Skeletal muscle satellite cell (primary cell): ENCODE data around the gene ZNF654.

Experiments used
- H3K27me3 ChIP-seq: 2 replicates; pipeline ENCODE4 v1.7.0; 2013; ENCODE audit warnings: low read length; ENCODE audit not compliant: control insufficient read depth, insufficient read depth
- H3K36me3 ChIP-seq: 2 replicates; pipeline ENCODE4 v1.7.0; 2013; ENCODE audit warnings: mild to moderate bottlenecking, control low read depth, low read length; ENCODE audit not compliant: insufficient read depth
- H3K4me1 ChIP-seq: 2 replicates; pipeline ENCODE4 v1.7.0; 2013; ENCODE audit warnings: low read length; ENCODE audit not compliant: control insufficient read depth, insufficient read depth
- H3K4me2 ChIP-seq: 2 replicates; pipeline ENCODE4 v1.7.0; 2013; ENCODE audit warnings: mild to moderate bottlenecking, low read length
- H3K4me3 ChIP-seq: 2 replicates; pipeline ENCODE4 v1.7.0; 2013; ENCODE audit warnings: low read length
- H3K9ac ChIP-seq: 2 replicates; pipeline ENCODE4 v1.7.0; 2013; ENCODE audit warnings: mild to moderate bottlenecking, low read depth, low read length, moderate library complexity
- H3K9me3 ChIP-seq: replicated peaks from 2 replicates; pipeline ENCODE4 v1.7.0; 2013; ENCODE audit warnings: mild to moderate bottlenecking, control low read depth, low read length

Gene ZNF654

DNA sequence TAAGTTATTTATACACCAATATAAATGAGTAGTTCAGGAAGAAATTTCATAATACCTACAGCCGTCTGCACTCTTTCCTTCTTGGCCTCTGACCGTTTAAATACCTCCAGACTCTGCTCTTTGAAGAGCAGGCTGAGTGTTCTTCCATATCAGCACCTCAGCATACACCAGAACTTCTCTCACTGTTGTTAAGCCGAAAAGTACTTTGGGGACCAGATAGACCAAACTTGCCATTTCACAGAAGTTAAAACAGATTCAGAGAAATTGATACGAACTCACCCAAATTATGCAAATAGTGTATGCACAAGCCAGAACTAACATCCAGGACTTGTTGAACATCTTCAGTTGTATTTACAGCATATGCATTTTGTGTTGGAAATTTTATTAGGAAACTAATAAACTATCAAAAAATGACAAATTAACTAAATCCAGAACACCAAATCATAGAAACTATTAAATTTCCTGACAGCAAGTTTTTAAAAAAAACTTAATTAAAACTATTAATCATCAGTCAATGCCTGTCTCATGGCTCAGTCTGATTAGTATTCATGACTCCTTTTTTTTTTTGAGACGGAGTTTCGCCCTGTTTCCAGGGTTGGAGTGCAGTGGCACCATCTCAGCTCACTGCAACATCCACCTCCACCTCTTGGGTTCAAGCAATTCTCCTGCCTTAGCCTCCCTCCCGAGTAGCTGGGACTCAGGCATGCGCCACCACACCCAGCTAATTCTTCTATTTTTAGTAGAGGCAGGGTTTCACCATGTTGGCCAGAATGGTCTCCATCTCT, 24.4 kb upstream of the ZNF654 start:
- no peaks in the 10 kb centered on the region for H3K9me3 ChIP-seq
- H3K4me3 ChIP-seq, result no peak overlapping the region
- H3K9ac ChIP-seq, result no peak overlapping the region
- H3K27me3 ChIP-seq, result no peaks in the 10 kb centered on the region
- no peak overlapping the region for H3K4me2 ChIP-seq
- H3K36me3 ChIP-seq, result no peaks in the 10 kb centered on the region
- H3K4me1 ChIP-seq, result peaks cover 7% of the 10 kb centered on the region

DNA sequence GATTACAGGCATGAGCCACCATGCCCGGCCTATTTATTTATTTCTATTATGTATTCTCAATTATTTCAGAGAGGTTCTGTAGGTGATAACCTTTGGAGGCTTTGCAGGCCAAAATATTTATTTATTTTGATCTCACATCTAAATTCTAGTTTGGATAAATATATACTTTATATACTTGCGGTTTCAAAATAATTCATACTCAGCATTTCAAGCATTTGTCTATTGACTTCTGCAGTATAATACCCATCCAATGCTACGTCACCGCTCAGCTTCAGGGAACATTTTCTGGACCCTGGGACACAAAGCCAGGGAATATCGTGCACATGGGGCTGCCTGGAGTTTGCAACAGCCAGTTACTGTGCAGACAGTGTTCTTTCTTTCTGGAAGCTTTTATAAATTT, 22.8 kb upstream of the ZNF654 start:
- Histone ChIP-seq H3K4me1 (peaks cover 7% of the 10 kb centered on the region), H3K4me2 (no peak overlapping the region), H3K36me3 (no peaks in the 10 kb centered on the region), H3K9me3 (no peaks in the 10 kb centered on the region), H3K4me3 (no peak overlapping the region), H3K9ac (no peak overlapping the region), H3K27me3 (no peaks in the 10 kb centered on the region)

DNA sequence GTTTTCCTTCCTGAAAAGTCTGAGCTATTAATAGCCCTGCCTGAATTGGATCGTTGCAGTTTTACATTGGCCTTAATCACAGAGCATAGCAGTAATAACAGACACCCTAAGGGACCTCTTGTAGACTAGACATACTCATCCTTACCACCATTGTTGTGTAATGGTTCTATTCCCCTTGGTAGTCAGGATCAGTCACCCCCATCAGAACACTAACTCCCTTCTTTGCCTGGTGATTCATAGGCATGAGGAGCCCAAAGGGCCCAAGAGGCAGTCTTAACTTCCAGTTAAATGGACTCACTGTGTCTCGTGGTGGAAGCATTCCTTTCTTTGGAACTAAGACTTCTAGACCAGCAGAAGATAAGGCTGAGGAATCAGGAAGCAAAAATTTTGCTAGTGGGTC, 20.5 kb upstream of the ZNF654 start:
- Histone ChIP-seq H3K27me3 (no peaks in the 10 kb centered on the region), H3K4me1 (peaks cover 3% of the 10 kb centered on the region), H3K4me2 (no peak overlapping the region)

DNA sequence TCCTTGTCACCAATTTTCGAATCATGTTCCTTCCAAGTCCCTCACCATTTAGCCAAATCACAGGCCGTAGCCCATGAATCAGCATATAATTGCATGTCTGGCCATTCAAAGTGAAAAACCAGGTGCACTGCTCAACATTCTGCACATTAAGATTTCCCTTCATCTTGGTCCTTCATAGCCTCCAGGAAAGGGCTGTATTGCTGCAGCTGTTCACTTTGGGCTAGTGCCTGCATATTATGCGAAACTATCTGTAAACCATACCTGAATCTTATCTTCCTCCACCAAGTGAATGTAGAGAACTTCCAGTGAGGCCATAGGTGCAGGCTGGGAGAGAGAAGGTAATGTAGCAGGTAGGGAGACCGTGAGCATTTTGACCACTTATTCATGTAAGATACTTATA, 18.5 kb upstream of the ZNF654 start:
- Histone ChIP-seq H3K4me3 (no peak overlapping the region), H3K4me2 (no peak overlapping the region), H3K9ac (no peak overlapping the region), H3K4me1 (peaks cover 3% of the 10 kb centered on the region), H3K9me3 (no peaks in the 10 kb centered on the region), H3K27me3 (no peaks in the 10 kb centered on the region), H3K36me3 (no peaks in the 10 kb centered on the region)

More for the DNA sequence above, 20.5 kb upstream of the ZNF654 start:
- Histone ChIP-seq H3K36me3 (no peaks in the 10 kb centered on the region), H3K9ac (no peak overlapping the region), H3K9me3 (no peaks in the 10 kb centered on the region), H3K4me3 (no peak overlapping the region)

DNA sequence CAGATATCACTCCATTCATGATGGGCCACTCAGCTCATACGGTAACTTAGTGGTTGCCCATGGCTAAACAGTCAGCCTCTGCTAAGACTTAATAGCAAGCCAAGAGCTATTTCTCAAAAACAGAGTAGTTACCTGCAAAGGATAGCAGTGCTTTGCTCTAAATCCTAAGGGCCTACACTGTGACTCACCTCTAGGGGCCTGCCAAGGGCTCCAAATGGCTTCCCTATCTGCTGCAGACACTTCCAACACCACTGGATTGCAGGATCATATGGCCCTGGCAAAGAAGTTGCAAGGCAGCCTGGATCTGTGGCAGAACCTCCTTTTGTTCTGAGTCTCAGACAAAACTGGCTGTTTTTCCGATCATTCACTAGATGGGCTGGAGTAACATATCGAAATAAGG, 18.1 kb upstream of the ZNF654 start:
- Histone ChIP-seq H3K9ac (no peak overlapping the region), H3K4me2 (no peak overlapping the region), H3K36me3 (no peaks in the 10 kb centered on the region), H3K4me3 (no peak overlapping the region), H3K4me1 (peaks cover 3% of the 10 kb centered on the region), H3K9me3 (no peaks in the 10 kb centered on the region), H3K27me3 (no peaks in the 10 kb centered on the region)

DNA sequence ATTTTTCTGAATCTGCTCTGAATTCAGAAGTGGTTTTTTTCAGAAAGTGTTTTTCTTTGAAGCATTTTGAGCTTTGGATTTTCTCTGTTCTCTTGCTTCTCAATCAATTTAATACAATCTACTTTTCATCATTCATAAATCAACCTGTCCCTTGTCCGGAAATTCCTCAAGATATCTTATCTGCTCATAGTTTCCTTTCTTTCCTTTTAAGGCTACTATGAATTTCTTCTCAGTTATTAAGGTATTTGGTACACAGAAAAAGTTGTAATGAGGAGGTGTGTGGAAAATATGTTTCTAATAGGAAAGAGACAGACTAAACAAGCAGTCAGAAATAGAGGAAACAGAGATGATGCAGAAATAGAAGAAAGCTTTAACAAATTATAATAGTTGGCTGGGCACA, 14.6 kb upstream of the ZNF654 start:
- Histone ChIP-seq H3K4me1 (no peaks in the 10 kb centered on the region), H3K9ac (no peak overlapping the region), H3K4me2 (no peak overlapping the region), H3K36me3 (no peaks in the 10 kb centered on the region), H3K4me3 (no peak overlapping the region), H3K27me3 (no peaks in the 10 kb centered on the region), H3K9me3 (no peaks in the 10 kb centered on the region)

DNA sequence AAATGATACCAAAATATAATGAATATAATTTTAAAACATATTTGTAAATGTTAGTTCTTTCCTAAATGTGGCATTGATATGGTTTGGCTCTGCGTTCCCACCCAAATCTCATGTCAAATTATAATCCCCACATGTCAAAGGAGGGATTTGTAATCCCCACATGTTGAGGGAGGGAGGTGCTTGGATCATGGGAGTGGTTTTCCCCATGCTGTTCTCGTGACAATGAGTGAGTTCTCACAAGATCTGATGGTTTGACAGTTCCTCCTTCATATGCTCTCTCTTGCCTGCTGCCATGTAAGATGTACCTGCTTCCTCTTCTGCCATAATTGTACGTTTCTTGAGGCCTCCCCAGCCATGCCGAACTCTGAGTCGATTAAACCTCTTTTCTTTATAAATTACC, 12.3 kb upstream of the ZNF654 start:
- Histone ChIP-seq H3K9ac (no peak overlapping the region), H3K4me3 (no peak overlapping the region), H3K4me2 (no peak overlapping the region), H3K9me3 (no peaks in the 10 kb centered on the region), H3K4me1 (no peaks in the 10 kb centered on the region), H3K36me3 (no peaks in the 10 kb centered on the region), H3K27me3 (no peaks in the 10 kb centered on the region)

DNA sequence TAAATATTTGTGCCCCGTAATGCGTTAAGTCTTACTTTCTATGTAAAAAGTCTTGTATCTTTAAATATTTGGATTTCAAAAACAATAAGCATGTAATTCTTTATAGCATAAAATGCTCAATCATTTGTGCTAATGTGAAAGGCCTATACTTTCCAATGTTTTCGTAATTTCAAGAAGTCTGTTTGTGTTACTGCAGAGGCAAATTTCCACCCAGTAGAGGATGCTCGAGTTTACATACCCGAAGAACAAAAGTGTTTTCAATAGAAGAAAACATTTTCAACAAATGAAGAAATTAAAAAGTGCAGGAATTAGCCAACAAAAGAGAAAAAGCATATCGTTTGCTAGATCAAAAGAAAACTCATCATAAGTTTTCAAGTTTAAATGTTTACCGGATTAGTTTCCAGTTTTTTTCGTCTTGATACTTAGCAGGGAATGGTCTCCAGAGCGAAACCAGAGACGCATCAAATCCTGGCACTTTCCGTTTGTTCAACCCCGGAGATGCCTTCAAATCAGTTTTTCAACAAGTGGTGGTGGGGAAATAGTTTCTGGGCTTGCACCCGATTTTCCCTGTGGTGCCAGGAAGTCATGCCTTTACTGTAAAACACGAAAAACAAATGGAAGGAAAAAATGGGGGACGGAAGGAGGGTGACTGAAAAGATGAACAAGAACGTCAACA, 1.3 kb upstream of the ZNF654 start:
- Histone ChIP-seq H3K9me3 (no peaks in the 10 kb centered on the region), H3K9ac (peak overlapping the region; percentile 96), H3K27me3 (no peaks in the 10 kb centered on the region), H3K4me2 (peak overlapping the region; percentile 86), H3K4me3 (peak overlapping the region; percentile 93), H3K4me1 (peaks cover 29% of the 10 kb centered on the region), H3K36me3 (peaks cover 23% of the 10 kb centered on the region)

DNA sequence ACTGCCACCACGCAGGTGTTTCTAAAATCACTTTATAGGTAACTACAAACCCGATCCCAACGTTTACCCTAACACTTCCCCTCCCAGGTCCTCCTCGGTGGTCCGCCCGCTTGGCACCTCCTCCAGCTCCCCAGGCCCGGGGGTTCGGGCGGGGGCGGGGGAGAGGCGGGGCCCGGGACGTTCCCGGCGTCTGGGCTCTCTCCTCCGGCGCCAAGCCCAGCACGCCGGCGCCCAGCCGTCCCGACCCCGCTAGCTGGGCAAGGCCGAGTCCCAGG, 812 bp upstream of the ZNF654 start:
- Histone ChIP-seq H3K36me3 (peaks cover 23% of the 10 kb centered on the region), H3K4me1 (peaks cover 29% of the 10 kb centered on the region), H3K4me2 (peak overlapping the region; percentile 86), H3K9ac (peak overlapping the region; percentile 96), H3K9me3 (no peaks in the 10 kb centered on the region), H3K27me3 (no peaks in the 10 kb centered on the region), H3K4me3 (peak overlapping the region; percentile 93)

DNA sequence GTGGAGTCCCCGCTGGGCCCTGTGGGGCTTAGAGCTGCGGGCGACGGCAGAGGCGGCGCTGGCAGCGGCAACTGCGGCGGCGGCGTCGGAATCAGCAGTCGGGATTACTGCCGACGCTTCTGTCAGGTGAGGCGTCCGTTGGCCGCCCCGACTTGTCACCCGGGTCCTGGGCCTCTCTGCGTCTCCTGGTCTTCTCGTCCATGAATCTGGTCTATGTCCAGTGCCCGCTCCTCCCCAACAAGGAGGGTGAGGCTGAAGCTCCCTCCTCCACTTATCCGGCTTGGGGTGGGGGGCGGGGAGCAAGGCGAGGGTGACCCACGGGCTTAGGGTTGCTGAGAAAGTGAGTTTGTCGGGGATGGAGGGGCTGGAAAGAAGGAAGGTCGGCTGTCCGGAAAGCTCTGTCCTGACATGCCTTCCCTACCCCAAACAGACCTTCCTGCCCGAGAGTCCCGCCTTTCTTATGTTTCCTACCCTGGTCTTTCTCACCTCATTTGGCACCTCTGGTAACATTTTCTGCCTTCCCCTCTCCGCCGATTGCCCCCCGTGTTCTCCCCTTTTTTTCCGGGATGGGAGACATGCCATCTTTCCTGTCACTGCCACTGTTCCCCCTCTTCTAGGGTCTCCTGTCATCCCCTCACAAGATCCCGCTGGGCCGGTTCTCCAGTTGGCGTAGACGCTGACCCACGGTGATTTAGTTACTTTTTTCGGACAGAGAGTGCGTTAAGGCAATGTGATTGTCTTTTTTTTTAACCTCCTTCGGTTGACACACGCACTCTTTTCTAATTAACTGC, 520 bp downstream of the ZNF654 start:
- peak overlapping the region; percentile 94 for H3K9ac ChIP-seq
- H3K4me1 ChIP-seq, result peaks cover 29% of the 10 kb centered on the region
- peak overlapping the region; percentile 92 for H3K4me2 ChIP-seq
- peaks cover 22% of the 10 kb centered on the region for H3K36me3 ChIP-seq
- peak overlapping the region; percentile 97 for H3K4me3 ChIP-seq
- H3K9me3 ChIP-seq, result no peaks in the 10 kb centered on the region
- no peaks in the 10 kb centered on the region for H3K27me3 ChIP-seq

DNA sequence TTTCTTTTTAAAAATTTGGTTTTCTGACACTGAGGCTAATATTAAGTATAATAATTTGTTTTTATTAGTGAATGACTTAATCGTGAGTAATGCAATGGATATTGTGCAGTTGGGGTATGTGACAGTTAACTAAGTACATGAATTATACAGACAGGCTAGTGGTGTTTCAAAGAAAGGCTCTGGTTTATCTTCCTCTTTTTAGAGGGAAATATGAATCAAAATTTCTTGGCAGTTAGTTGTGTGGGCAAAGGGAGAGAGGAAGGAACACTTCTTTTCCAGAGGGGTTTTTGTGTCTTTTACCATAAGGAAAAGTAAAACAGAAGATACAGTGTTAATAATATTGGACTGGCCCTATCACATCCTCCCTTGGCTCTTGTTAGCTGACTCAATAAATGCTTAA, 2.7 kb downstream of the ZNF654 start:
- Histone ChIP-seq H3K9ac (peak overlapping the region; percentile 94), H3K4me3 (peak overlapping the region; percentile 97), H3K27me3 (no peaks in the 10 kb centered on the region), H3K36me3 (peaks cover 7% of the 10 kb centered on the region), H3K4me2 (peak overlapping the region; percentile 92), H3K9me3 (no peaks in the 10 kb centered on the region), H3K4me1 (peaks cover 28% of the 10 kb centered on the region)
